GM12878 (cell line): ENCODE results near the gene ECM1. TPM values are rescaled to one million over a fixed set of nuclear protein-coding genes. Genes with fewer than 3 reads are reported as not detected.
A peak's percentile ranks its signal among the peaks of the same experiment; 100 is the strongest.

ENCODE experiments used
- ATAC-seq: fragments of 200-7000 bp; cut with Tn5 transposase; 3 replicates; pipeline ENCODE4 v1.9.1; 2020; ENCODE audit warnings: mild to moderate bottlenecking, moderate library complexity
- BruUV-seq: library from RNA; stranded (reverse); fragments of 400-500 nt; replicated peaks from 2 replicates; lab custom pipeline; 2021; lab: Mats Ljungman, UMichigan
- CTCF ChIA-PET: fragments of 300-600 bp; sonication (Branson Sonifier 250); formaldehyde crosslinking; extraction: SDS; loops from one replicate; lab custom pipeline; 2021; ENCODE audit warnings: inconsistent platforms; lab: Yijun Ruan, JAX
- POLR2A ChIA-PET: fragments of 350-600 bp; formaldehyde crosslinking; extraction: SDS; loops from one replicate; lab custom pipeline; 2021; ENCODE audit warnings: inconsistent platforms; lab: Charles Lee
- RAD21 ChIA-PET: fragments of 300-600 bp; sonication (Branson Sonifier 250); formaldehyde crosslinking; loops from one replicate; lab custom pipeline; 2023; ENCODE audit warnings: antibody characterized with exemption; ENCODE audit not compliant: unreplicated experiment; lab: Charles Lee
- SMC1A ChIA-PET: fragments of 300-600 bp; sonication (Branson Sonifier 250); formaldehyde crosslinking; loops from one replicate; lab custom pipeline; 2023; ENCODE audit not compliant: unreplicated experiment, uncharacterized antibody; lab: Charles Lee
- DNase-seq: peaks from one replicate; pipeline ENCODE4 v3.0.0-alpha.2; 2011; ENCODE audit warnings: low read depth, low spot score
- FAIRE-seq: peaks from 3 replicates; lab custom pipeline; 2011; peaks lifted over from hg19 to GRCh38; lab: Jason Lieb, UNC
- H2AFZ ChIP-seq: 2 replicates; pipeline ENCODE4 v1.6.0; 2011; ENCODE audit warnings: low read depth, low read length, control low read depth; ENCODE audit not compliant: control insufficient read depth
- H3K27ac ChIP-seq: 2 replicates; pipeline ENCODE4 v1.5.1; 2011; ENCODE audit warnings: control low read depth; ENCODE audit not compliant: control insufficient read depth, insufficient read depth
- H3K27me3 ChIP-seq, 2 experiments: replicated peaks in 1 of 2; 2 replicates each; pipeline versions ENCODE4 v1.6.0 to v1.6.1; 2011; ENCODE audit warnings: low read length in 1 of 2; ENCODE audit not compliant: control insufficient read depth in 2 of 2, insufficient read depth in 2 of 2
- H3K36me3 ChIP-seq, 2 experiments: 2 replicates each; pipeline ENCODE4 v1.5.1; 2011; ENCODE audit warnings: low read length in 1 of 2; ENCODE audit not compliant: control insufficient read depth in 2 of 2, insufficient read depth in 2 of 2
- H3K4me1 ChIP-seq: 2 replicates; pipeline ENCODE4 v1.6.1; 2011; ENCODE audit warnings: mild to moderate bottlenecking, low read length, moderate library complexity, mixed read lengths; ENCODE audit not compliant: control insufficient read depth, insufficient read depth
- H3K4me2 ChIP-seq: 2 replicates; pipeline ENCODE4 v1.6.0; 2011; ENCODE audit warnings: control low read depth; ENCODE audit not compliant: control insufficient read depth, insufficient read depth
- H3K4me3 ChIP-seq: fragments of 200-600 bp; sonication (generic); 2 replicates; pipeline ENCODE4 v1.5.1; 2016
- H3K79me2 ChIP-seq: 2 replicates; pipeline ENCODE4 v1.6.0; 2011; ENCODE audit warnings: low read length; ENCODE audit not compliant: control insufficient read depth, insufficient read depth
- H3K9ac ChIP-seq: 2 replicates; pipeline ENCODE4 v1.8.0; 2011; ENCODE audit warnings: low read length, control low read depth, mixed read lengths; ENCODE audit not compliant: control insufficient read depth, insufficient read depth
- H3K9me3 ChIP-seq: replicated peaks from 3 replicates; pipeline ENCODE4 v1.5.1; 2011; ENCODE audit warnings: mild to moderate bottlenecking, low read length; ENCODE audit not compliant: control insufficient read depth, insufficient read depth
- H4K20me1 ChIP-seq: 2 replicates; pipeline ENCODE4 v1.6.0; 2011; ENCODE audit not compliant: control insufficient read depth, insufficient read depth
- CHD2 ChIP-seq: IDR thresholded peaks from 2 replicates; pipeline ENCODE4 v1.6.1; 2011; ENCODE audit warnings: low read depth, low read length, improper control_type of control experiment, borderline replicate concordance
- GATAD2B ChIP-seq: fragments of 450-650 bp; conservative IDR thresholded peaks from 2 replicates; pipeline ENCODE4 v1.6.1; 2017; ENCODE audit warnings: low read depth, mild to moderate bottlenecking, moderate library complexity
- JUND ChIP-seq: IDR thresholded peaks from 2 replicates; pipeline ENCODE4 v1.6.1; 2012; ENCODE audit warnings: low read depth, mild to moderate bottlenecking, low read length, improper control_type of control experiment, moderate library complexity
- KAT2A ChIP-seq: conservative IDR thresholded peaks from 2 replicates; pipeline ENCODE4 v1.6.1; 2011; ENCODE audit warnings: low read depth, low read length; ENCODE audit not compliant: control insufficient read depth
- KDM1A ChIP-seq: fragments of 200-600 bp; sonication (generic); IDR thresholded peaks from 2 replicates; pipeline ENCODE4 v1.6.1; 2016; ENCODE audit warnings: borderline replicate concordance
- NFIC ChIP-seq: IDR thresholded peaks from 2 replicates; pipeline ENCODE4 v1.6.1; 2012; ENCODE audit warnings: low read depth, mild to moderate bottlenecking, inconsistent platforms, low read length, moderate library complexity
- NR2C2 ChIP-seq: IDR thresholded peaks from 2 replicates; pipeline ENCODE4 v1.6.1; 2011; ENCODE audit warnings: borderline replicate concordance, low read depth; ENCODE audit not compliant: control insufficient read depth, insufficient read length
- POLR2AphosphoS5 ChIP-seq: IDR thresholded peaks from 2 replicates; pipeline ENCODE4 v1.6.1; 2011; ENCODE audit warnings: mild to moderate bottlenecking, low read length, inconsistent platforms
- RB1 ChIP-seq: fragments of 450-650 bp; formaldehyde crosslinking; IDR thresholded peaks from 2 replicates; pipeline ENCODE4 v1.6.1; 2017; ENCODE audit warnings: mild to moderate bottlenecking, borderline replicate concordance
- RFX5 ChIP-seq: IDR thresholded peaks from 2 replicates; pipeline ENCODE4 v1.6.1; 2011; ENCODE audit warnings: low read depth, low read length, improper control_type of control experiment
- SMAD1 ChIP-seq: fragments of 450-650 bp; IDR thresholded peaks from 2 replicates; pipeline ENCODE4 v1.6.1; 2018; ENCODE audit warnings: mild to moderate bottlenecking, low read depth; ENCODE audit not compliant: partially characterized antibody
- STAT1 ChIP-seq: fragments of 450-650 bp; conservative IDR thresholded peaks from 2 replicates; pipeline ENCODE4 v1.6.1; 2014; ENCODE audit warnings: antibody characterized with exemption, mild to moderate bottlenecking
- YBX1 ChIP-seq: fragments of 450-650 bp; IDR thresholded peaks from 2 replicates; pipeline ENCODE4 v1.6.1; 2016; ENCODE audit warnings: antibody characterized with exemption
- WGBS: methylation state at CpG from one replicate; pipeline ENCODE4 v1.1.6; 2016; ENCODE audit warnings: low lambda C conversion rate; ENCODE audit not compliant: insufficient replicate concordance, insufficient coverage; ENCODE audit errors: missing lambda C conversion rate; 5-methylcytosine and 5-hydroxymethylcytosine counted together
- in situ Hi-C: fragments of 300-500 bp; cut with MboI; formaldehyde crosslinking; loops from 9 replicates; pipeline ENCODE4 v1.14.3; 2018; ENCODE audit warnings: mixed read lengths
- intact Hi-C: fragments of 100-400 bp; cut with micrococcal nuclease; formaldehyde crosslinking; loops from one replicate; pipeline ENCODE4 v1.14.2; 2022; ENCODE audit not compliant: unreplicated experiment
- polyA plus RNA-seq, 11 experiments: library from polyadenylated mRNA; depleted of rRNA in 4 of 11; unstranded in 6 of 11; stranded (reverse) in 5 of 11; fragments of >200 nt; fragmentation: Nextera tagmentation in 4 of 11; fragmentation: Illumina TruSeq in 1 of 11; extraction: Ambion mirVana in 4 of 11; extraction: Trizol in 1 of 11; gene quantifications; 1 replicate in 1 of 11; 2 replicates in 10 of 11; pipeline versions ENCODE4 v1.2.1 to v1.2.3, GENCODE V29; 2011 to 2016; ENCODE audit warnings: inconsistent platforms in 2 of 11, missing spikeins in 2 of 11, low read depth in 1 of 11
- total RNA-seq, 4 experiments: library from RNA; depleted of rRNA in 3 of 4; stranded (reverse); fragments of >200 nt in 3 of 4; fragmentation: Illumina TruSeq in 1 of 4; extraction: Trizol in 1 of 4; gene quantifications; 2 replicates each; pipeline versions ENCODE4 v1.2.1 to v1.2.3, GENCODE V29; 2013 to 2021
- TF ChIP-seq, protein P1 (sequence below): fragments of 450-650 bp; IDR thresholded peaks from 2 replicates; pipeline ENCODE4 v1.6.1; 2017; ENCODE audit warnings: antibody characterized with exemption, mild to moderate bottlenecking, moderate library complexity
- TF ChIP-seq, protein P2 (sequence below): fragments of 450-650 bp; IDR thresholded peaks from 2 replicates; pipeline ENCODE4 v1.6.1; 2017; ENCODE audit warnings: borderline replicate concordance
- TF ChIP-seq, protein P3 (sequence below), 3 experiments: IDR thresholded peaks in 2 of 3; conservative IDR thresholded peaks in 1 of 3; 2 replicates each; pipeline ENCODE4 v1.5.1; 2011; ENCODE audit warnings: low read depth in 3 of 3, low read length in 3 of 3, mild to moderate bottlenecking in 3 of 3, control low read depth in 2 of 3, moderate library complexity in 2 of 3, inconsistent platforms in 1 of 3, mixed read lengths in 1 of 3; ENCODE audit not compliant: control insufficient read depth in 2 of 3, insufficient read depth in 1 of 3; ENCODE audit errors: extremely low read depth in 1 of 3

ECM1 gene
- total and polyA plus RNA-seq, 10 of the 15 experiments (the other 5 are each of a cell fraction or from before 2014, with no cell fraction given): 0.06 to 1.3 (median 0.60) TPM

DNA sequence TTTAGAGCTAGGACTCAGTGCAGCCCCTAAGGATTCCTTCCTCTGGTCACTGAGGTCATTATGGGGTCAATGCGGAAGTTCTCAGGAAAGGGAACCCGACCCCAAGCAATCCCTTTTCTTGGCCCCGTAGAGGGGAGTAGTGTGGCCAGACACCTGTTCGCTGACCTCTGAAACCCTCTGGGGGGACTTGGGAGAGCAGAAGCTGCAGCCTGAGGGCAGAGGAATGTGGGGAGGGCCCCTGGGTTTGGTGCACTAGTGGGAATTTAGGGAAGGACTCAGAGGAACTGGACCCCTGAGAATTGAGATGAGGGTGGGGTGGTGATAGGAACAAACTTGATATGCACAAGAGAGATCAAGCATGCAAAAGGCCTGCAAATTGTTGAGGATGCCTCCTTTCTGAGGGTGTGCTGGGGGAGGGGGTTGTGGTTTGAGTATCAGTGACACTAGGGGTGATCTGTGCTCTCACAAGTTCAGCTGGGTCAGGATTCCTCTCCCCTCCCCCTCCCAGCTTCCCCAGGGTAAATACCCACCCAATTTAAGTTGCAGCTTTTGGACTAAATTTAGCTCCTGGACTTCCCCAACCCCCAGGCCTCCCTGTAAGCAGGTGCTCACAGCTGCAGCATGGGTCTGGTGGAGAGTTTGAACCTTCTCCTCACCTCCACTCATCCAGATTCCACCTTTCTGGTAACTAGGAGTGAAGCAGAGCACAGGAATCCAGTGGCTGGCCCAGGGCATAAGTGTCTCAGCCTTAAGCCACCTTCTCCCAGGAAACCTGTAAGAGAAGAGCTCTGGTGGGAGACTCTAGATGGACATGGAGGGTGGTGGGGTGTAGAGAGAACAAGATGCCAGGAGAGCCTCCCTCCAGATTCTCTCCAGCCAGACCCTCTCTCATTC, 54.8 kb downstream of the ECM1 start:
- intact Hi-C loops: loop anchor here (1.0 to 5.0 kb wide), 8 partner anchors 13 to 415 kb away; partner anchors contain the start of genes ENSA, GOLPH3L, MCL1 and SETDB1
- H3K9ac ChIP-seq: peak overlapping the region; percentile 98
- TF ChIP-seq KAT2A (no peak), JUND (0 out of 2 replicates have a peak, but pooled peaks have one; percentile 24), KDM1A (no peak), GATAD2B (0 out of 2 replicates have a peak, but pooled peaks have one; percentile 49), SMAD1 (no peak), NR2C2 (no peak), RFX5 (no peak), YBX1 (no peak), STAT1 (no peak), CHD2 (peak; percentile 95), POLR2AphosphoS5 (peak; percentile 55; the same call in 1 of the 2 replicates), RB1 (peak; percentile 29; the same call in 1 of the 2 replicates), NFIC (no peak)
- TF ChIP-seq, protein P1, sequence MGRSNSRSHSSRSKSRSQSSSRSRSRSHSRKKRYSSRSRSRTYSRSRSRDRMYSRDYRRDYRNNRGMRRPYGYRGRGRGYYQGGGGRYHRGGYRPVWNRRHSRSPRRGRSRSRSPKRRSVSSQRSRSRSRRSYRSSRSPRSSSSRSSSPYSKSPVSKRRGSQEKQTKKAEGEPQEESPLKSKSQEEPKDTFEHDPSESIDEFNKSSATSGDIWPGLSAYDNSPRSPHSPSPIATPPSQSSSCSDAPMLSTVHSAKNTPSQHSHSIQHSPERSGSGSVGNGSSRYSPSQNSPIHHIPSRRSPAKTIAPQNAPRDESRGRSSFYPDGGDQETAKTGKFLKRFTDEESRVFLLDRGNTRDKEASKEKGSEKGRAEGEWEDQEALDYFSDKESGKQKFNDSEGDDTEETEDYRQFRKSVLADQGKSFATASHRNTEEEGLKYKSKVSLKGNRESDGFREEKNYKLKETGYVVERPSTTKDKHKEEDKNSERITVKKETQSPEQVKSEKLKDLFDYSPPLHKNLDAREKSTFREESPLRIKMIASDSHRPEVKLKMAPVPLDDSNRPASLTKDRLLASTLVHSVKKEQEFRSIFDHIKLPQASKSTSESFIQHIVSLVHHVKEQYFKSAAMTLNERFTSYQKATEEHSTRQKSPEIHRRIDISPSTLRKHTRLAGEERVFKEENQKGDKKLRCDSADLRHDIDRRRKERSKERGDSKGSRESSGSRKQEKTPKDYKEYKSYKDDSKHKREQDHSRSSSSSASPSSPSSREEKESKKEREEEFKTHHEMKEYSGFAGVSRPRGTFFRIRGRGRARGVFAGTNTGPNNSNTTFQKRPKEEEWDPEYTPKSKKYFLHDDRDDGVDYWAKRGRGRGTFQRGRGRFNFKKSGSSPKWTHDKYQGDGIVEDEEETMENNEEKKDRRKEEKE: no peak
- TF ChIP-seq, protein P2, sequence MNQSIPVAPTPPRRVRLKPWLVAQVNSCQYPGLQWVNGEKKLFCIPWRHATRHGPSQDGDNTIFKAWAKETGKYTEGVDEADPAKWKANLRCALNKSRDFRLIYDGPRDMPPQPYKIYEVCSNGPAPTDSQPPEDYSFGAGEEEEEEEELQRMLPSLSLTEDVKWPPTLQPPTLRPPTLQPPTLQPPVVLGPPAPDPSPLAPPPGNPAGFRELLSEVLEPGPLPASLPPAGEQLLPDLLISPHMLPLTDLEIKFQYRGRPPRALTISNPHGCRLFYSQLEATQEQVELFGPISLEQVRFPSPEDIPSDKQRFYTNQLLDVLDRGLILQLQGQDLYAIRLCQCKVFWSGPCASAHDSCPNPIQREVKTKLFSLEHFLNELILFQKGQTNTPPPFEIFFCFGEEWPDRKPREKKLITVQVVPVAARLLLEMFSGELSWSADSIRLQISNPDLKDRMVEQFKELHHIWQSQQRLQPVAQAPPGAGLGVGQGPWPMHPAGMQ: no peak
- TF ChIP-seq, protein P3, sequence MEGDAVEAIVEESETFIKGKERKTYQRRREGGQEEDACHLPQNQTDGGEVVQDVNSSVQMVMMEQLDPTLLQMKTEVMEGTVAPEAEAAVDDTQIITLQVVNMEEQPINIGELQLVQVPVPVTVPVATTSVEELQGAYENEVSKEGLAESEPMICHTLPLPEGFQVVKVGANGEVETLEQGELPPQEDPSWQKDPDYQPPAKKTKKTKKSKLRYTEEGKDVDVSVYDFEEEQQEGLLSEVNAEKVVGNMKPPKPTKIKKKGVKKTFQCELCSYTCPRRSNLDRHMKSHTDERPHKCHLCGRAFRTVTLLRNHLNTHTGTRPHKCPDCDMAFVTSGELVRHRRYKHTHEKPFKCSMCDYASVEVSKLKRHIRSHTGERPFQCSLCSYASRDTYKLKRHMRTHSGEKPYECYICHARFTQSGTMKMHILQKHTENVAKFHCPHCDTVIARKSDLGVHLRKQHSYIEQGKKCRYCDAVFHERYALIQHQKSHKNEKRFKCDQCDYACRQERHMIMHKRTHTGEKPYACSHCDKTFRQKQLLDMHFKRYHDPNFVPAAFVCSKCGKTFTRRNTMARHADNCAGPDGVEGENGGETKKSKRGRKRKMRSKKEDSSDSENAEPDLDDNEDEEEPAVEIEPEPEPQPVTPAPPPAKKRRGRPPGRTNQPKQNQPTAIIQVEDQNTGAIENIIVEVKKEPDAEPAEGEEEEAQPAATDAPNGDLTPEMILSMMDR (IDR thresholded peaks at IDR 0.05 in 2 of 3, conservative IDR thresholded peaks at IDR 0.05 in 1 of 3; ENCODE audit: control insufficient read depth in 2 of 3, extremely low read depth in 1 of 3, insufficient read depth in 1 of 3, low read depth in 3 of 3, low read length in 3 of 3): no peak

More for the DNA sequence above, 54.8 kb downstream of the ECM1 start:
- H3K4me2 ChIP-seq: peak overlapping the region; percentile 97
- BruUV-seq: no TSS peak
- ChIA-PET CTCF (interaction anchor here (1.2 to 13.7 kb wide), 10 partner anchors 13 to 434 kb away, joined by 4 to 390 read pairs (median 10); partner anchors contain the start of genes CTSS, ENSA, GOLPH3L and MCL1), RAD21 (interaction anchor here (0.5 to 12.1 kb wide), 19 partner anchors 14 to 495 kb away, joined by 3 to 387 read pairs (median 5); partner anchors contain the start of genes CTSS, ENSA, FALEC and GOLPH3L), POLR2A (interaction anchor here (0.5 to 11.4 kb wide), 11 partner anchors 8 to 624 kb away, joined by 3 to 324 read pairs (median 8); partner anchors contain the start of genes ENSA, GOLPH3L and MCL1), SMC1A (interaction anchor here (0.6 to 12.5 kb wide), 13 partner anchors 14 to 360 kb away, joined by 3 to 388 read pairs (median 3); partner anchors contain the start of genes ENSA and MCL1)
- peaks cover 43% of the 10 kb centered on the region for H3K4me1 ChIP-seq
- H3K79me2 ChIP-seq: peaks cover 45% of the 10 kb centered on the region
- WGBS: 1% methylated on average over 4 of the region's 4 CpGs
- DNase-seq (peak; percentile 97), ATAC-seq (peak; percentile 47), FAIRE-seq (peak; percentile 91)
- no peaks in the 10 kb centered on the region for H3K36me3 ChIP-seq
- H3K27me3 ChIP-seq: no peaks in the 10 kb centered on the region
- H4K20me1 ChIP-seq: no peaks in the 10 kb centered on the region
- peak overlapping the region; percentile 80 for H3K4me3 ChIP-seq
- no peak overlapping the region for H2AFZ ChIP-seq
- H3K9me3 ChIP-seq: no peaks in the 10 kb centered on the region
- peak overlapping the region; percentile 98 for H3K27ac ChIP-seq
- in situ Hi-C loops: no loop called here
